Measurements from ENCODE around the gene LHFPL3.

The LHFPL3 gene

DNA sequence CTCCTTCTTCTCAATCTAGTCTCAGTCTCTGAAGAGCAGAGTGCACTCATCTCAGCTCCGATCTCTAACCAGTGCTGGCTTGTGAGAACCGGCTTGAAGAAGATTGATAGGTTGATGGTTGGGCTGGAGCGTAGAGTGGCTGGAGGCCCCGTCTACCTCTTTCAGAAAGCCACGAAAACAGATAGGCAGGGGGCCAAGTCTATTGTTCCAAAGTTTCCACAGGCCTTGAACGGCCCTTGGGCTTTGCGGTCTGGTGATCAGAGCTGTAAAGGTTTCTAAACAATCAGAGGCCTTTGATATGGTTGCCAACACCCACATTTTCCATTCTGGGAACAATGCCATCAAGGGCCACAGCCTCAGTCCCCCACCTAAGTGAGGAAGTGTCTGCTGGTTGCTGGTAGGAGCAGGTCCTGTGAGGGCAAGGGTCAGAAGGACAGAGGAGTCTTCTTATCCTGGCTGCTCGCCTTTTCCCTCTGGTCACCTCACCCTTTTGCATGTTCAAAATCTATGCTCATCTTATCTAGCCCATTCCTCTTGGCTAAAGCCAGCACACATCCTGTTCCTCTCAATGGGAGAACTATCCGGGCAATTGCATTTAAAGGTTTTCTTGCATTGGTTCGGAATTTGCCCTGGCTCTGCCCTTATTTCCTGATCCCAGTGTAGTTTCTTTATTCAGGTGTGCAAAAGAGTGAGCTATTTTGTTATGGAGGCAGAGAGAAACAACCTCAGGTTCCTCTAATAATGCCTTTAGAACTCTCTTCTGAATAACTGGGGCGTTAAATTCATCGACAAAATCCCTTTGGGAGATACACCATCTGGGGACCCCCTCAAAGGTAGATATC is 615.3 kb downstream of the LHFPL3 start:
- H3K4me3 ChIP-seq (ENCODE audit: low read depth, low read length): no peak overlapping the region
- TF ChIP-seq, protein P1, sequence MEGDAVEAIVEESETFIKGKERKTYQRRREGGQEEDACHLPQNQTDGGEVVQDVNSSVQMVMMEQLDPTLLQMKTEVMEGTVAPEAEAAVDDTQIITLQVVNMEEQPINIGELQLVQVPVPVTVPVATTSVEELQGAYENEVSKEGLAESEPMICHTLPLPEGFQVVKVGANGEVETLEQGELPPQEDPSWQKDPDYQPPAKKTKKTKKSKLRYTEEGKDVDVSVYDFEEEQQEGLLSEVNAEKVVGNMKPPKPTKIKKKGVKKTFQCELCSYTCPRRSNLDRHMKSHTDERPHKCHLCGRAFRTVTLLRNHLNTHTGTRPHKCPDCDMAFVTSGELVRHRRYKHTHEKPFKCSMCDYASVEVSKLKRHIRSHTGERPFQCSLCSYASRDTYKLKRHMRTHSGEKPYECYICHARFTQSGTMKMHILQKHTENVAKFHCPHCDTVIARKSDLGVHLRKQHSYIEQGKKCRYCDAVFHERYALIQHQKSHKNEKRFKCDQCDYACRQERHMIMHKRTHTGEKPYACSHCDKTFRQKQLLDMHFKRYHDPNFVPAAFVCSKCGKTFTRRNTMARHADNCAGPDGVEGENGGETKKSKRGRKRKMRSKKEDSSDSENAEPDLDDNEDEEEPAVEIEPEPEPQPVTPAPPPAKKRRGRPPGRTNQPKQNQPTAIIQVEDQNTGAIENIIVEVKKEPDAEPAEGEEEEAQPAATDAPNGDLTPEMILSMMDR (IDR thresholded peaks at IDR 0.05; ENCODE audit: control insufficient read depth, extremely low read depth, insufficient read depth): no peak
- no peak for DNase-seq (ENCODE audit: low read depth)

- no peak for DNase-seq (ENCODE audit: low read depth)
- TF ChIP-seq, protein P1 (IDR thresholded peaks at IDR 0.05; ENCODE audit: control insufficient read depth, extremely low read depth, insufficient read depth): no peak
- H3K4me3 ChIP-seq (ENCODE audit: low read depth, low read length): no peak overlapping the region
These were observed 617.2 kb downstream of the LHFPL3 start for GRCh38 chr7:104945599-104945956.

GRCh38 chr7:104946338-104946737 is 617.9 kb downstream of the LHFPL3 start:
- TF ChIP-seq, protein P1 (IDR thresholded peaks at IDR 0.05; ENCODE audit: control insufficient read depth, extremely low read depth, insufficient read depth): no peak
- no peak for DNase-seq (ENCODE audit: low read depth)
- H3K4me3 ChIP-seq (ENCODE audit: low read depth, low read length): no peak overlapping the region

GRCh38 chr7:104950006-104950405 is 621.6 kb downstream of the LHFPL3 start:
- TF ChIP-seq, protein P1 (IDR thresholded peaks at IDR 0.05; ENCODE audit: control insufficient read depth, extremely low read depth, insufficient read depth): no peak
- H3K4me3 ChIP-seq (ENCODE audit: low read depth, low read length): no peak overlapping the region
- no peak for DNase-seq (ENCODE audit: low read depth)

DNA sequence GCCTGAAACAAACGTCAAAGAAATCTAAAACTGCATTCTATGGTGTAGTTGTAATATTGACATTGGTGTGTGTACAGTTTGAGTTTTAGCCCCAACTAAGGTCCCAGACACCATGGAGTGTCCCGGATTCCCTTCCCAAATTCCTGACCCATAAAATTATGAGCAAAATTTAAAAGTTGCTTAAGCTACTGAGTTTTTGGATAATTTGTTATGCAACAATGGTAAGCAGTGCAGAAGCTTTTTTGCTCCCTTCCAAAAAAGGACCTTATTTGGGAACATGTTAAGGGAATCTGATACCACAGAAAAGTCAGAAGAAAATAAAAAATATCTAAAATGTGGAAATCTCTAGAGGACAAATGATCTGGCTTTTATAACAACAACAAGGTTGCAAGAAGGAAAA is 622.4 kb downstream of the LHFPL3 start:
- no peak overlapping the region for H3K4me3 ChIP-seq (ENCODE audit: low read depth, low read length)
- no peak for DNase-seq (ENCODE audit: low read depth)
- TF ChIP-seq, protein P1 (IDR thresholded peaks at IDR 0.05; ENCODE audit: control insufficient read depth, extremely low read depth, insufficient read depth): no peak

GRCh38 chr7:104951546-104951945 is 623.1 kb downstream of the LHFPL3 start:
- TF ChIP-seq, protein P1 (IDR thresholded peaks at IDR 0.05; ENCODE audit: control insufficient read depth, extremely low read depth, insufficient read depth): no peak
- no peak overlapping the region for H3K4me3 ChIP-seq (ENCODE audit: low read depth, low read length)
- DNase-seq (ENCODE audit: low read depth): no peak

DNA sequence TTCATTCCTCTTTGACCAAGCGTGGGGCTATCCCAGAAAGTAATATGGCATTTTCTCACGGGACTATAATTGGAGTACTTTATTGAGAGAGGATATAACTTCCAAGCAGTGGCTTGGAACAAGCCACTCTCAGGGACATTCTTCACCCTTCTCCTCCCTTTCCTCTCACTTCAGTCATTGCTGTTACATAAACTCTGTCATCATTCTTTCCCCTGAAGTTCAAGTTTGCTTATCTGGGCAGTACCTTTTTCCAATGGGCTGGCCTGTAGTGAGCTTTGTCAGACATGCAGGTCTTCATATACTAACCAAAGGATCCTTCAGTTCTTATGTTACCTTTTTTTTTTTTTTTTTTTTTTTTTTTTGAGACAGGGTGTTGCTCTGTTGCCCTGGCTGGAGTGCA is 626.9 kb downstream of the LHFPL3 start:
- no peak for DNase-seq (ENCODE audit: low read depth)
- H3K4me3 ChIP-seq (ENCODE audit: low read depth, low read length): no peak overlapping the region
- TF ChIP-seq, protein P1 (IDR thresholded peaks at IDR 0.05; ENCODE audit: control insufficient read depth, extremely low read depth, insufficient read depth): no peak
